ENCODE data around the gene COL6A3.
"Not testable (repeated sequence)": the region's sequence is repeated elsewhere in the genome, so short reads cannot be mapped to it uniquely, and the experiment has no call there.

The COL6A3 gene

DNA sequence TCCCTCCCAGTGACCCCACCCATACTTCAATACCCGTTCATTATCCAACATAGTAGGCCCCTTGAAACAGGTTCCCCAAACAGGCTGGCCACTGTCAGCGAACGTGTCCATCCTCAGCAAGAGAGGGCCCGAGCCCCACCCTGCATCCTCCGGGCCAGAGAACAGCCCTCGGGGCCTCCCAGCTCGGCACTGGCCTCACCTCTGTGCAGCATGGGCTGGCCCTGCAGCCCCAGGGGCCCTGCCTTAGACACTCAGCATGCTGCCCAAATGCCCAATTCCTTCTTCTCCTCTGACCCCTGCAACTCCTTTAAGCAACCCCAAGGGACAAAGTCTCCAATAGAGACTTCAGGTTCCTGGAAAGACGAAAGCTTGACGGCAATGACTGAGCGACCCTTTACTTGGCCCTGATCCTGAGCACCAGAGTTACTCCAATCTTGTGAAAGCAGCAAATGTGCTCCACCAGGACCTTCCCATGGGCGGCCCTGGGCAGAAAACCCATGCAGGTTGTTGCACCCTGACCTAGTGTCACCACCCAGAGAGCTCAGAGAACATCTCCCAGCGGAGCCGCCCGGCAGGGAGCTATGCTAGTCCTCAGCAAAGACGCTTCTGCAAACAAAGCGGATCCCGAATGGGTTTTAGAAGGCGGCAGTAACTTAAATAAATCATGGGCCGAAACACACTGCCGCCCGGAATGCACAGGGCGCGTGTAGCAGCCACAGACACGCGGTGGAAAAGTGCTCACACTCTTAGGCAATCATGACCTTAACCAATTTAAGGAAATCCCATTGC, 782 bp downstream of the COL6A3 start:
- no peak for DNase-seq

DNA sequence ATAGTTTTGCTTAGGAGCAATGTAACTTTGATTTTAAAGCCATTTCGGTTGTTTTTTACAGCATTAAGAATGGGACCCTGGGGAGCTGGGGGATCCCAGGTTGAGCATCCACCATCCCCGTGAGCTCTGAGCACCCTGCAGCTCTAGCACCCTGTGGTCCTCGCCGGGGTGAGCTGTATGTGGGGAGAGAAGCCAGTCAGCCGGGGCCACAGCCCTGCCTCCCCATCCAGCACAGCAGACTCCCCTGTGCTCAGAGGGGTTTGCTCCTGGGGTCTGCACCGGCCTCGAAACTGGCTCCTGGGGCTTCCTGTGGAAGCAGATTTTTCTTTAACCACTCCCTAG, 1.3 kb downstream of the COL6A3 start:
- no peak for DNase-seq

- no peak for DNase-seq
Observed at GRCh38 chr2:237411683-237412423, 2.1 kb downstream of the COL6A3 start.

GRCh38 chr2:237411092-237411601, 2.8 kb downstream of the COL6A3 start:
- DNase-seq = no peak

- DNase-seq = not testable (repeated sequence)
Observed at GRCh38 chr2:237409263-237409662, 4.7 kb downstream of the COL6A3 start.

GRCh38 chr2:237408335-237409000, 5.5 kb downstream of the COL6A3 start:
- DNase-seq = no peak

DNA sequence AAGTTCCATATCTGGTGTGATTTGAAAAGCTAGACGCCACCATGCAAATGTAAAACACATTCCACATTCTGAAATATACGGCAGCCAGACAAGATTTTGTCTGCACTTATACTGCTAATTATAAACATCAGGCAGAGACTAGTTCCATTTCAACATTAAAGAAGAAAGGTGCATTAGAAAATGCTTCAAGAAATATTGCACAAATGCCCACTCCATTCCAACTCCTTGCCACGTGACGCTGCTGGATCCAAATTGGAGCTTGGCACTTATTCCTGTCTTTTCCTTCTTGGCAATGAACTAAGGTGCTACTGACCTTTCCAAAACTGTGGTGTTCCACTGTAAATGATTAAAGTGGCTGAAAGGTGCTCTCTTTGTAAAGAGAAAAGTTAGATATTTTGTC, 6.3 kb downstream of the COL6A3 start:
- no peak for DNase-seq

DNA sequence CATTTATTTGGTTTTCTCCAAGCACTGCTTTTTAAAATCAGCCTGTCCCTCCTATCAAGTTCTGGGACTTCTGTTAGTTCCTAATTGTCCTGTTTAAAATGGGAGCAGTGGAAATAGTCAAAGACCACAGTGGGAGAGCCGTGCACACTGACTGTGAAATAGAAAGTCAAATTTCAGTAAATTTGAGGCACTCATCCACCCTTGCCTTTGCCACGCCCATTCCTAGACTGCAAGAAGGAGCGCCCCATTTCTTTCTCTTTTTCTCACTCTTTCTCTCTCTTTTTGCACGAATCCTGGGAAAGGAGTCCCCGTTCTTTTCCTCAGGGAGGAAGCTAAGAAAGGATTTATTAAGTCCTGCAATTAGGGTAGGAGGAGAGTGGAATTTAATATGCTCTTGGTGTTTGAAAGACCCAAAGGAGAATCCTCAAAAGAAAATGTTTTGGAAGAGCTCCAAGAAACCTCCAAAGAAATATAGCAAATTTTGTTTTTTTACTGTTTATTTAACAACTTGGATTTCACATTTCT, 7.5 kb downstream of the COL6A3 start:
- DNase-seq = no peak

GRCh38 chr2:237405605-237406004, 8.4 kb downstream of the COL6A3 start:
- no peak for DNase-seq

GRCh38 chr2:237405006-237405559, 8.9 kb downstream of the COL6A3 start:
- no peak for DNase-seq

GRCh38 chr2:237404413-237404812, 9.6 kb downstream of the COL6A3 start:
- no peak for DNase-seq

GRCh38 chr2:237403024-237403882, 10.7 kb downstream of the COL6A3 start:
- DNase-seq = no peak

- no peak for DNase-seq
Observed at GRCh38 chr2:237400199-237400598, 13.8 kb downstream of the COL6A3 start.

- no peak for DNase-seq
Observed at GRCh38 chr2:237397072-237397471, 16.9 kb downstream of the COL6A3 start.

DNA sequence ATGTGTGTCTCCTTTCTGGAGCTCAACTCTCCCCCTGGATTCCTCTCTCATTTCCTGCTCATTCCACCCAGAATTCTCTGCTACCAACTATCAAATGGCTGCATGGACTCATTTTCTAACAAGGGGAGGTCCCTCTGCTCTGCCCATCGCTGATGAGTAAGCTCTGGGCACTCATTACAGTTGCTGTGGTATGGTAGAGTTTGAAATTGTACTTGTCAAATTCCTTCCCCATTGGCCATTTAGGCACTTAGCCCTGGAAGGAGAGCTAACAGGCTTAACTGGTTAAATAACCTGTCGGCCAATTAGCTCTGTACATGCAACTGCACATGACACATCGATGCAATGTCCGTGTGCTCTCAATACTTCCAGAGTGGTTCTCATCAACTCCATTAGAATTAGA, 20.4 kb downstream of the COL6A3 start:
- no peak for DNase-seq

GRCh38 chr2:237392186-237392585, 21.8 kb downstream of the COL6A3 start:
- DNase-seq = no peak

DNA sequence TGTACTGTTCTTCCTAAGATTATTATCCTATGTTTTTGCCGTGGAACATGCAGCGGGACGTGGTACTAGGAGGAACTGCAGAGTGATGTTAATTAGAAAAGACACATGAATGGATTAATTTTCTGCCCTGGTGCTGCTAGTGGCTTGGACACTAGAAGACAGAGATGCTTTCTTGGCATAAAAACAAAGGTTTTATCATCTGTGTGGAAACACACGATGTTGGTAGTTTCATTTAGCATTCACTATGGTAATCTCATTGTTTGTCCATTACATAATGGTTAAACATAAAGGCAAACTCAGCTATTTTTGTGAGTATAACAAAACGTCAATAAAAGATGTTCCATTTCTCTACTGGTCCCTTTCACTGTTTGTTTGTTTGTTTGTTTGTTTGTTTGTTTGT, 22.8 kb downstream of the COL6A3 start:
- no peak for DNase-seq

- DNase-seq = no peak
Observed at GRCh38 chr2:237390235-237390634, 23.7 kb downstream of the COL6A3 start.

DNA sequence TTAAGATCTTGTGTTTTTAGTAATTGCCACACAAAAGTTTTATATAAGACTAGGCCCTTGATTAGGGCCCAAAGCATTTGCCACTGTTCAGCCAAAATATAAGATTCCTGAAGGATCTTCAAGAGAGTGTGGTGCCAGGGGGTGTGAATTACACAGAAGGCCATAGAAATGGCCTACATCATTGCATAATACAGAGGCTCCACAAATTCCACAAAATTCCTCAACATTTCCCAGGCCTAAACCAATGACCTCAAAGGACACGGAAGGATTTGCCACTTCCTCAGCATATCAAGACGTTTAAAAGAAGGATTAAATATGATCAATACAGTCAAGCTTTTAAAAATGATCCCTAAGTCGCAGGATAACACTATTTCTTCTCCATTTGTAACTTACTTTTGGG, 24.1 kb downstream of the COL6A3 start:
- DNase-seq = no peak

DNA sequence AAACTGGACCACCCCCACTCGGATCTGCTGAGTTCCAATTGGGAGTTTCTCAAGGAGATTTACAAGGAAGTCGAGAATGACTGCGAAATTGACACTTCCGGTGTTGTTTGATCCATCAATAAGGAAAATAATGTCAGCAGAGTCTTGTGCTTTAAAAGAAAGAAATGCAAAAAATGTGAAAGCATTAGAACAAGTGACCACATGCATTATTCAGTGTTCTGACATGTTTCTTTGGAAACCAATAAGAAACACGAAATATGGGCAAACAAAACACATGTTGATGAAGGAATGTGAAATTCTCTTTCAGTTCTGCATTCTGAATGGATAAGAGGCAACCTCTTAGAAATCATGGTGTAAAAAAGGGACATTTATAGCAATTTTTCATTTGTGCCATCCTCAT, 25.9 kb downstream of the COL6A3 start:
- DNase-seq = no peak

- no peak for DNase-seq
Observed at GRCh38 chr2:237384672-237385020, 29.3 kb downstream of the COL6A3 start.

DNA sequence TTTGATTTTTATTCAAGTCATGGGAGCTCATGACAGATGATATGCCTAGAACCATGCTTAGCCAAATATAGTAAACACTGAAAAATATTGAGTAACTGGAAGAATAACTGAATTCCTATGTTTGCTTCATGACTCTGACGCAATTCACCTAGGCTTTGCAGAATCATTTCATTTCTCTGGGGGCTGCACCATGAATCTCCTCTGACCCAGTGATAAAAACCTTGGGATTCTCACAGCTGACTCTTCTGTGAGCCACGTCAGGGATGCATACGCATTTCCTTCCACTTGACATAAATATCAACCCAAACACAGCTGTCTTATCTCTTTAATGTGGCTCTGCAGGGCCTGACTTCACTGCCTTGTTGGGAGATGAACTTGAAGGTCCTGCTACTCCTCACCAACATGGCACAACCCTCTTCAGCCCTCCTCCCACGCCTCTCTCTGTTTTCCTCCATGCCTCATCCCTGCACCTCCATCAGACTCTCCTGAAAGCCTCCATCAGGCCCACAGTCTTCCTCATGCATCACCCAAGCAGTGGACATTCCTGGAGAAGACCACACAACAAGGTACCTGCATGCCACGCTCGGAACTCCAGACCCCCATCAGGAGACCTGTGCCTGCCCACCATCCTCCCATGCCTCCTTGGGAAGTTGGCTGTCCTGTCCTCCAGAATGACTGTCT, 29.8 kb downstream of the COL6A3 start:
- no peak for DNase-seq
